Progenitor cell of endocrine pancreas (in vitro differentiated cells): ENCODE results near the gene TSR1. TPM values are rescaled to one million over a fixed set of nuclear protein-coding genes. Genes with fewer than 3 reads are reported as not detected.
A peak's percentile ranks its signal among the peaks of the same experiment; 100 is the strongest.

Source experiments
- DNase-seq: peaks from one replicate; pipeline ENCODE4 v3.0.0; 2021; ENCODE audit warnings: low spot score; ENCODE audit not compliant: unreplicated experiment
- H3K27ac Mint-ChIP-seq: 2 replicates; pipeline ENCODE4 v1.8.0; 2021; ENCODE audit warnings: mild to moderate bottlenecking, moderate library complexity, mixed read lengths
- H3K27me3 Mint-ChIP-seq: 2 replicates; pipeline ENCODE4 v1.8.0; 2021; ENCODE audit warnings: mixed read lengths
- H3K36me3 Mint-ChIP-seq: 2 replicates; pipeline ENCODE4 v1.8.0; 2022; ENCODE audit warnings: mixed read lengths; ENCODE audit not compliant: insufficient read depth
- H3K4me1 Mint-ChIP-seq: 2 replicates; pipeline ENCODE4 v1.8.0; 2021; ENCODE audit warnings: low read depth, mixed read lengths
- H3K4me3 Mint-ChIP-seq: 2 replicates; pipeline ENCODE4 v1.8.0; 2021; ENCODE audit warnings: low read depth, mild to moderate bottlenecking, moderate library complexity, mixed read lengths
- H3K9me3 Mint-ChIP-seq: 2 replicates; pipeline ENCODE4 v1.8.0; 2021; ENCODE audit warnings: low read depth, mixed read lengths
- total RNA-seq: library from RNA; stranded (reverse); gene quantifications from 2 replicates; pipeline ENCODE4 v1.2.1, GENCODE V29; 2021
- TF ChIP-seq, protein P1 (sequence below): fragments of 200-600 bp; sonication (generic); IDR thresholded peaks from one replicate; pipeline ENCODE4 v1.5.0; 2021; ENCODE audit warnings: antibody characterized with exemption, mild to moderate bottlenecking; ENCODE audit not compliant: unreplicated experiment

The TSR1 gene
- total RNA-seq, 1 donor from 2014 or later = 33.5 TPM

DNA sequence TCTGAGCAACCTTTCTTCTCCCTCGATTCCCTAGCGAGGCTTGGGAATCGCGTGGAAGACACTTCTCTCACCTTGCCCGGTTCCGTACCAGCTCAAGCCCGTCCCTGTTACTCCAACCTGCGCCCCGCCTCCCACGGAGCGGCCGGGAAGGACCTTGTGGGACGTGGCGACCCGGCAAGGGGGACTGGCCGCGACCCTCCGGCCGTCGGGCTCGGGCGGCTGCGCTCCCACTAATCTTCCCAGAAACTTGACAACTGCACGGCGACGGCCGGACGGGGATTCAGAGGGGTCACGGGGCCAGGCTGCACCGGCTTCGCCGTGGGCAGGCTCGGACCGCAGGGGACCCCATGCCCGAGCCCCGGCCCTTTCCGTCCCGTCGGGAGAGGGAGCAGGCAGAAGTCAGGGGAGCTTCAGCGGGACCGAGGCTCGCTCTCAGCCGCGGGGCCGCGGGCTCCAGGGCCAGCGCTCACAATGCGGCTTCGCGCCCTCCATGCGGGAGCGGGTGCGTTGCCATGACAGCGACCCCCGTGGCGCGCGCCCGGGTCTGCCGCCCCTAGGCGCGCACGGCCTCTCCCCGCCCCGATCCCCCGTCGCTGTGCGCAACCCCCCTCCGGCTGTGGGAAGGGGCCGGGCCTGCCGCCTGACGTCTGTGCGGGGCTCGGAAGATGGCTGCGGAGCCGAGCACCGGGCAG, 741 bp upstream of the TSR1 start, which contains the start of gene SGSM2:
Gene SGSM2, plus strand, starts transcription at position 650 of the 692 bp plus-strand sequence. CDS start 188 bp downstream, outside the sequence.
- DNase-seq = peak; percentile 69
- Mint-ChIP-seq H3K4me3 (peak within 1 kb of the TSS; percentile 98), H3K9me3 (no peaks in the 10 kb centered on the region)

GRCh38 chr17:2335726-2336214, 487 bp downstream of the TSR1 start:
- Mint-ChIP-seq H3K4me1 (peaks cover 15% of the 10 kb centered on the region), H3K4me3 (peak overlapping the region; percentile 98), H3K36me3 (peaks cover 6% of the 10 kb centered on the region), H3K9me3 (no peaks in the 10 kb centered on the region), H3K27me3 (no peaks in the 10 kb centered on the region), H3K27ac (peak overlapping the region; percentile 96)
- DNase-seq = no peak
- TF ChIP-seq, protein P1, sequence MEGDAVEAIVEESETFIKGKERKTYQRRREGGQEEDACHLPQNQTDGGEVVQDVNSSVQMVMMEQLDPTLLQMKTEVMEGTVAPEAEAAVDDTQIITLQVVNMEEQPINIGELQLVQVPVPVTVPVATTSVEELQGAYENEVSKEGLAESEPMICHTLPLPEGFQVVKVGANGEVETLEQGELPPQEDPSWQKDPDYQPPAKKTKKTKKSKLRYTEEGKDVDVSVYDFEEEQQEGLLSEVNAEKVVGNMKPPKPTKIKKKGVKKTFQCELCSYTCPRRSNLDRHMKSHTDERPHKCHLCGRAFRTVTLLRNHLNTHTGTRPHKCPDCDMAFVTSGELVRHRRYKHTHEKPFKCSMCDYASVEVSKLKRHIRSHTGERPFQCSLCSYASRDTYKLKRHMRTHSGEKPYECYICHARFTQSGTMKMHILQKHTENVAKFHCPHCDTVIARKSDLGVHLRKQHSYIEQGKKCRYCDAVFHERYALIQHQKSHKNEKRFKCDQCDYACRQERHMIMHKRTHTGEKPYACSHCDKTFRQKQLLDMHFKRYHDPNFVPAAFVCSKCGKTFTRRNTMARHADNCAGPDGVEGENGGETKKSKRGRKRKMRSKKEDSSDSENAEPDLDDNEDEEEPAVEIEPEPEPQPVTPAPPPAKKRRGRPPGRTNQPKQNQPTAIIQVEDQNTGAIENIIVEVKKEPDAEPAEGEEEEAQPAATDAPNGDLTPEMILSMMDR = no peak

More for the DNA sequence above, 741 bp upstream of the TSR1 start, which contains the start of gene SGSM2:
- Mint-ChIP-seq H3K4me1 (peaks cover 15% of the 10 kb centered on the region), H3K36me3 (peaks cover 8% of the 10 kb centered on the region), H3K27me3 (no peaks in the 10 kb centered on the region), H3K27ac (peak within 1 kb of the TSS; percentile 96)
- TF ChIP-seq, protein P1 = no peak

GRCh38 chr17:2331303-2331702, 5.0 kb downstream of the TSR1 start:
- Mint-ChIP-seq H3K9me3 (no peaks in the 10 kb centered on the region), H3K4me1 (peaks cover 11% of the 10 kb centered on the region), H3K36me3 (peaks cover 19% of the 10 kb centered on the region), H3K27me3 (no peaks in the 10 kb centered on the region), H3K27ac (no peak overlapping the region), H3K4me3 (no peak overlapping the region)
- DNase-seq = no peak
- TF ChIP-seq, protein P1 = no peak

- no peaks in the 10 kb centered on the region for H3K9me3 Mint-ChIP-seq
- H3K27me3 Mint-ChIP-seq = no peaks in the 10 kb centered on the region
- no peak overlapping the region for H3K4me3 Mint-ChIP-seq
- H3K27ac Mint-ChIP-seq = no peak overlapping the region
- H3K4me1 Mint-ChIP-seq = no peaks in the 10 kb centered on the region
- no peak for DNase-seq
- TF ChIP-seq, protein P1 = no peak
- peaks cover 23% of the 10 kb centered on the region for H3K36me3 Mint-ChIP-seq
Observed at GRCh38 chr17:2323629-2324314, 12.5 kb downstream of the TSR1 start.

DNA sequence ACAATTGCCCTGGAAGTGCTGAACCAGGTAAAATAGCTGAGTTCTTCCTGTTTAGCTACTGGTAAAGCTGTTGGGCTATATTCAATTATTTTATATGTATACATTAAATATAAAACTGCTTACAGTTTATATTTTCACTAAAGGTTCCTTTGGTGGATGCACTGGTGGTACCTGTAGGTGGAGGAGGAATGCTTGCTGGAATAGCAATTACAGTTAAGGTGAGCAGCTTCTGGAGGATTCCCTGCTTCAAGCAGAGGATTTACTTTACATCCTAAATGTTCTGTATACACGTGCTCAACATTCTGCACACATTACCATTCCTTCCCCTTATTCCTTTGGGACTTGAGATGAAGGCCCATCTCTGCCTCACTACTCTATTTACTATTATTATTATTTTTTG, 14.9 kb downstream of the TSR1 start:
- Mint-ChIP-seq H3K27me3 (no peaks in the 10 kb centered on the region), H3K27ac (no peak overlapping the region), H3K36me3 (peaks cover 21% of the 10 kb centered on the region), H3K4me1 (no peaks in the 10 kb centered on the region), H3K9me3 (no peaks in the 10 kb centered on the region), H3K4me3 (no peak overlapping the region)
- no peak for DNase-seq
- TF ChIP-seq, protein P1 = no peak
